Keratinocyte (primary cell): Measurements from ENCODE around the gene SMYD1. TPM values are rescaled to one million over a fixed set of nuclear protein-coding genes. Genes with fewer than 3 reads are reported as not detected.

ENCODE experiments used
- DNase-seq: peaks from one replicate; pipeline ENCODE4 v3.0.0-alpha.2; 2011; ENCODE audit warnings: low read depth, missing footprints, low spot score
- FAIRE-seq: peaks from 2 replicates; lab custom pipeline; 2011; peaks lifted over from hg19 to GRCh38; lab: Jason Lieb, UNC
- H2AFZ ChIP-seq: 2 replicates; pipeline ENCODE4 v1.6.0; 2012; ENCODE audit warnings: low read length, control low read depth, inconsistent platforms; ENCODE audit not compliant: control insufficient read depth
- H3K27ac ChIP-seq: 2 replicates; pipeline ENCODE4 v1.5.1; 2011; ENCODE audit warnings: low read length; ENCODE audit not compliant: control insufficient read depth, insufficient read depth
- H3K27me3 ChIP-seq: 3 replicates; pipeline ENCODE4 v1.6.0; 2011; ENCODE audit warnings: low read length; ENCODE audit not compliant: control insufficient read depth, insufficient read depth; ENCODE audit errors: extremely low read depth
- H3K36me3 ChIP-seq, 2 experiments: 2 replicates in 1 of 2; 3 replicates in 1 of 2; pipeline ENCODE4 v1.5.1; 2011; ENCODE audit warnings: low read length in 2 of 2, mild to moderate bottlenecking in 1 of 2; ENCODE audit not compliant: control insufficient read depth in 2 of 2, insufficient read depth in 2 of 2; ENCODE audit errors: extremely low read depth in 1 of 2
- H3K4me1 ChIP-seq: 3 replicates; pipeline ENCODE4 v1.5.1; 2011; ENCODE audit warnings: low read length; ENCODE audit not compliant: control insufficient read depth, insufficient read depth; ENCODE audit errors: extremely low read depth
- H3K4me2 ChIP-seq: 3 replicates; pipeline ENCODE4 v1.6.0; 2011; ENCODE audit warnings: low read depth, low read length; ENCODE audit not compliant: control insufficient read depth, insufficient read depth; ENCODE audit errors: extremely low read depth
- H3K4me3 ChIP-seq, 3 experiments: fragments of 200-600 bp in 1 of 3; sonication (generic) in 1 of 3; 2 replicates in 2 of 3; 3 replicates in 1 of 3; pipeline ENCODE4 v1.5.1; 2011 to 2016; ENCODE audit warnings: low read length in 3 of 3, mild to moderate bottlenecking in 3 of 3, control low read depth in 2 of 3, inconsistent platforms in 1 of 3, low read depth in 1 of 3, mixed read lengths in 1 of 3, mixed run types in 1 of 3, moderate library complexity in 1 of 3; ENCODE audit not compliant: control insufficient read depth in 2 of 3, insufficient read depth in 2 of 3; ENCODE audit errors: extremely low read depth in 1 of 3
- H3K79me2 ChIP-seq: 2 replicates; pipeline ENCODE4 v1.6.0; 2012; ENCODE audit warnings: low read length; ENCODE audit not compliant: control insufficient read depth, insufficient read depth
- H3K9ac ChIP-seq: 3 replicates; pipeline ENCODE4 v1.6.0; 2011; ENCODE audit warnings: low read length; ENCODE audit not compliant: control insufficient read depth, insufficient read depth; ENCODE audit errors: extremely low read depth
- H3K9me1 ChIP-seq: 3 replicates; pipeline ENCODE4 v1.6.0; 2011; ENCODE audit warnings: low read length; ENCODE audit not compliant: control insufficient read depth, insufficient read depth; ENCODE audit errors: extremely low read depth
- H3K9me3 ChIP-seq: 2 replicates; pipeline ENCODE4 v1.5.1; 2012; ENCODE audit warnings: low read depth, low read length; ENCODE audit not compliant: control insufficient read depth
- H4K20me1 ChIP-seq: 3 replicates; pipeline ENCODE4 v1.6.0; 2011; ENCODE audit warnings: low read length; ENCODE audit not compliant: control insufficient read depth, insufficient read depth; ENCODE audit errors: extremely low read depth
- EZH2 ChIP-seq: IDR thresholded peaks from one replicate; pipeline ENCODE4 v1.6.1; 2012; ENCODE audit warnings: inconsistent platforms, mild to moderate bottlenecking, low read length, moderate library complexity
- dilution Hi-C: fragments of 300-500 bp; cut with MboI; formaldehyde crosslinking; loops from one replicate; pipeline ENCODE4 v1.7.0; 2020; ENCODE audit warnings: low sequenced_read_pairs; ENCODE audit not compliant: extremely low pct_ligation_motif_present
- polyA plus RNA-seq, 5 experiments: library from polyadenylated mRNA; depleted of rRNA in 3 of 5; stranded (reverse) in 3 of 5; stranded (forward) in 1 of 5; unstranded in 1 of 5; fragments of >200 nt; gene quantifications; 1 replicate in 1 of 5; 2 replicates in 3 of 5; 3 replicates in 1 of 5; pipeline versions ENCODE4 v1.2.1 to v1.2.3, GENCODE V29; 2011 to 2012; ENCODE audit warnings: missing spikeins in 2 of 5, low read depth in 1 of 5, low replicate concordance in 1 of 5
- TF ChIP-seq, protein P1 (sequence below), 3 experiments: IDR thresholded peaks in 1 of 3; conservative IDR thresholded peaks in 1 of 3; optimal IDR thresholded peaks in 1 of 3; 2 replicates in 2 of 3; 3 replicates in 1 of 3; pipeline versions ENCODE3 to v1.5.1; 2011; ENCODE audit warnings: low read length in 3 of 3, mild to moderate bottlenecking in 3 of 3, moderate library complexity in 2 of 3, control low read depth in 1 of 3, inconsistent platforms in 1 of 3; ENCODE audit not compliant: insufficient read depth in 2 of 3; ENCODE audit errors: extremely low read depth in 1 of 3

SMYD1 gene
- polyA plus RNA-seq, 1 donor (not counting 4 experiments of a cell fraction or from before 2014, with no cell fraction given) = not detected

DNA sequence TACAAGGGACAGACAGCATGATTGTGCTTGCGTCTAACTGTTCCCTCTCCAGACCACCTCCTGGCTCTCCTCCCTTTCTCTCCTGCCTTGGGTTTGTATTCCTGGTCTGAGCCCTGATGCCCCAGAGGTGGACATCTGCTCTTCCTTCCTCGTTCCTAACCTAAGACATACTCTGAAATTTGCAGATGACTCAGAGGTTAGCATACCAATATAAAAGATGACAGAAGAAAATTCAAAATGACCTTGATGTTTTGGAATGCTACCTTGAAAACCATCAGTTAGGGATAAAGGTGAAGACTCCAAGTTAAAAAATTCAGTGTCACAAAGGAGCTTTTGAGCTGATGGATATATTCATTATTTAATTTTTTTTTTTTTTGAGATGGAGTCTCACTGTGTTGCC, 12.9 kb downstream of the SMYD1 start:
- no peaks in the 10 kb centered on the region for H3K9me3 ChIP-seq
- H3K36me3 ChIP-seq = no peaks in the 10 kb centered on the region
- no peak overlapping the region for H3K27ac ChIP-seq
- DNase-seq (no peak), FAIRE-seq (no peak)
- no peak overlapping the region for H3K4me2 ChIP-seq
- no peak overlapping the region for H2AFZ ChIP-seq
- no peak for TF ChIP-seq EZH2
- TF ChIP-seq, protein P1, sequence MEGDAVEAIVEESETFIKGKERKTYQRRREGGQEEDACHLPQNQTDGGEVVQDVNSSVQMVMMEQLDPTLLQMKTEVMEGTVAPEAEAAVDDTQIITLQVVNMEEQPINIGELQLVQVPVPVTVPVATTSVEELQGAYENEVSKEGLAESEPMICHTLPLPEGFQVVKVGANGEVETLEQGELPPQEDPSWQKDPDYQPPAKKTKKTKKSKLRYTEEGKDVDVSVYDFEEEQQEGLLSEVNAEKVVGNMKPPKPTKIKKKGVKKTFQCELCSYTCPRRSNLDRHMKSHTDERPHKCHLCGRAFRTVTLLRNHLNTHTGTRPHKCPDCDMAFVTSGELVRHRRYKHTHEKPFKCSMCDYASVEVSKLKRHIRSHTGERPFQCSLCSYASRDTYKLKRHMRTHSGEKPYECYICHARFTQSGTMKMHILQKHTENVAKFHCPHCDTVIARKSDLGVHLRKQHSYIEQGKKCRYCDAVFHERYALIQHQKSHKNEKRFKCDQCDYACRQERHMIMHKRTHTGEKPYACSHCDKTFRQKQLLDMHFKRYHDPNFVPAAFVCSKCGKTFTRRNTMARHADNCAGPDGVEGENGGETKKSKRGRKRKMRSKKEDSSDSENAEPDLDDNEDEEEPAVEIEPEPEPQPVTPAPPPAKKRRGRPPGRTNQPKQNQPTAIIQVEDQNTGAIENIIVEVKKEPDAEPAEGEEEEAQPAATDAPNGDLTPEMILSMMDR (optimal IDR thresholded peaks at IDR 0.05 in 1 of 3, IDR thresholded peaks at IDR 0.05 in 1 of 3, conservative IDR thresholded peaks at IDR 0.05 in 1 of 3; ENCODE audit: extremely low read depth in 1 of 3, insufficient read depth in 2 of 3, low read length in 3 of 3) = no peak
- no peaks in the 10 kb centered on the region for H4K20me1 ChIP-seq
- H3K4me1 ChIP-seq = no peaks in the 10 kb centered on the region
- no peaks in the 10 kb centered on the region for H3K79me2 ChIP-seq
- H3K9ac ChIP-seq = no peak overlapping the region
- no peaks in the 10 kb centered on the region for H3K27me3 ChIP-seq
- dilution Hi-C loops = no loop called here
- no peak overlapping the region for H3K4me3 ChIP-seq
- no peaks in the 10 kb centered on the region for H3K9me1 ChIP-seq

DNA sequence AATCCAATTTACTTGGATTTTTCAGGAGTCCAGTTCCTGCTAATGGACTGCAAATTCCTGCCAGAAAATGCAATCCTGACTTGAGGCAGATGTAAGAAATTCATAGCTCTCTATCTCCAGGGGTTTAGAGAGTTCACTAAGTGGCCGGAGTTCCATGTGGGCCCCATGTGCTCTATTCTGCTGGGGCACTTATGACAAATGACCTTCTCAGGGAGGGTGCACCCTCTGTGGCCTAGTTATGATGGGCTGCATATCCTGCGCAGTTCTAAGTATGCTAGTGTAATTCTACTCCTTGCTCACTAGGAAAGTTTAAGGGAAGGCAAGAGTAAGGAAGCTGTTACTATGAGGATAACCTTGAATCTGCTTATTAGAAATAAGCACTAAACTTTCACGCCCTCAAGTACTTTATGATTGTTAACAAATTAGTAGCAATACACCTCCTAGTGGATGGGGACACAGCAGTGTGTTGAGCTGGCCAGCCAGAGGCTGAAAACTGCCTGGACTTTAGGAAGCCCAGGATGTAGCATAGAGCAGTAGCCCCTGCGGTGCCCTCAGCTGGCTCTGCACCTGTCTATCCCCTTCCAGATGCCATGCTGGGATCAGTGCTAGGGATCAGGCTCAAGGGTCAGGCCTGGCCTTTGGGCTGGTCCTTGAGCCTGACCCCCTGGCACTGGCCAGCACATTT, 14.4 kb downstream of the SMYD1 start:
- Histone ChIP-seq H2AFZ (no peak overlapping the region), H3K9me1 (no peaks in the 10 kb centered on the region), H3K79me2 (no peaks in the 10 kb centered on the region), H3K4me2 (no peak overlapping the region), H3K27me3 (no peaks in the 10 kb centered on the region), H3K36me3 (no peaks in the 10 kb centered on the region), H3K9me3 (no peaks in the 10 kb centered on the region), H4K20me1 (no peaks in the 10 kb centered on the region), H3K4me3 (no peak overlapping the region), H3K27ac (no peak overlapping the region), H3K9ac (no peak overlapping the region), H3K4me1 (no peaks in the 10 kb centered on the region)
- no peak for TF ChIP-seq EZH2
- TF ChIP-seq, protein P1 (optimal IDR thresholded peaks at IDR 0.05 in 1 of 3, IDR thresholded peaks at IDR 0.05 in 1 of 3, conservative IDR thresholded peaks at IDR 0.05 in 1 of 3; ENCODE audit: extremely low read depth in 1 of 3, insufficient read depth in 2 of 3, low read length in 3 of 3) = no peak
- no peak for DNase-seq
- FAIRE-seq = no peak
- dilution Hi-C loops = no loop called here
